Inferior parietal cortex (tissue), 1 donor: ENCODE results near the gene CFAP99.
"Not testable (repeated sequence)": the region's sequence is repeated elsewhere in the genome, so short reads cannot be mapped to it uniquely, and the experiment has no call there.

ENCODE experiments used
- DNase-seq: peaks from one replicate; pipeline ENCODE4 v3.0.0-alpha.2; 2016; ENCODE audit errors: extremely low spot score

The CFAP99 gene

DNA sequence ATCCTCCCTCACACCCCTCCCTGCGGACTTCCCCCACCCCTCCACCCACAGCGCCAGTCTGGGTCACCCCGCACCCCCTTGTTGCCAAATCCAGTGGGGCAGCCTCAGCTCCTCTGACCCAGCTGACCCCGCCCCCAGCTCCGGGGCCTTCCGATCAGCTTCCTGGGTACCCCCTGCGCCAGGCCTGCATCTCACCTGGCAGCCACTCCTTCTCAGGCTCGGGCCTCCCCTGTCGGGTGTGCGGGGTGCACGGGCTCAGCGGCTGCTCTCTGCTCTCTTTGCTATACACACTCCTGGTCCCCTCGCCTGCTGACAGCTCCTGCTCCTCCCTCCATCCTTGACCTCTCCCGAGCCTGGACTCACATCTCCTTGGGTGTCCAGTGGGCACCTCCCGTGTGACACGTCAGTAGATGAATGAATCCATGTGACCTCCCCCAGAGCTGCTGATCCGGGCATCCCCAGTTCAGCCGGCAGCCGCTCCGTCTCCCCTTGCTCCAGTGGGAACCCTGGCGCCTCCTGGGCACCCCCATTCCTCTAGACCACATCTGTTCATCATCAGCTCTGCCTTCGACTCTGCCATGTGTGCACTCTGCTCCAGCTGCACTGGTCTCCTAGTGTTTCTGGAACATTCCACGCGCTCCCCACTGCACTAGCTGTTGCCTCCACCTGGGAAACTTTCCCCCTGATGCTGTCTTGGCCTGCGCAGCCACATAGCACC, 9.9 kb downstream of the CFAP99 start:
- no peak for DNase-seq

GRCh38 chr4:2429945-2430757, 11.4 kb downstream of the CFAP99 start:
- DNase-seq = not testable (repeated sequence)

DNA sequence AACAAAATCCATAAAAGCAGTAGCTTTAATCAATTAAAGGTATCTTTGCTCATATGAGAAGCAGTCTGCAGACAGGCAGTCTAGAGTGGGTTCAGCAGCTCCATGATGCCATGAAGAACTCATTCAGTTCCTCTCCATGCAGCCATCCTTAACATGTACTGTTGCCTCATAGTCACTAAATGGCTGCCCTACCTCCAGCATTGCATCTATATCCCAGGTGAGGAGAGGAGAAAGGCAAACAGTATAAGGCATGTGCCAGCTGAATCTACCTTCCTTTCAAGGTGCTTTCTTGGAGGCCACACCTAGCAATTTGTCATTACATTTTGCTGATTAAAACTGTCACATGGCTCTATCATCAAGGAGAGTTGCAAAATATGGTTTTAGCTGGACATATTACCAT, 13.2 kb downstream of the CFAP99 start:
- no peak for DNase-seq

- DNase-seq = peak; percentile 63
Measured at GRCh38 chr4:2432991-2433530, 14.3 kb downstream of the CFAP99 start.

DNA sequence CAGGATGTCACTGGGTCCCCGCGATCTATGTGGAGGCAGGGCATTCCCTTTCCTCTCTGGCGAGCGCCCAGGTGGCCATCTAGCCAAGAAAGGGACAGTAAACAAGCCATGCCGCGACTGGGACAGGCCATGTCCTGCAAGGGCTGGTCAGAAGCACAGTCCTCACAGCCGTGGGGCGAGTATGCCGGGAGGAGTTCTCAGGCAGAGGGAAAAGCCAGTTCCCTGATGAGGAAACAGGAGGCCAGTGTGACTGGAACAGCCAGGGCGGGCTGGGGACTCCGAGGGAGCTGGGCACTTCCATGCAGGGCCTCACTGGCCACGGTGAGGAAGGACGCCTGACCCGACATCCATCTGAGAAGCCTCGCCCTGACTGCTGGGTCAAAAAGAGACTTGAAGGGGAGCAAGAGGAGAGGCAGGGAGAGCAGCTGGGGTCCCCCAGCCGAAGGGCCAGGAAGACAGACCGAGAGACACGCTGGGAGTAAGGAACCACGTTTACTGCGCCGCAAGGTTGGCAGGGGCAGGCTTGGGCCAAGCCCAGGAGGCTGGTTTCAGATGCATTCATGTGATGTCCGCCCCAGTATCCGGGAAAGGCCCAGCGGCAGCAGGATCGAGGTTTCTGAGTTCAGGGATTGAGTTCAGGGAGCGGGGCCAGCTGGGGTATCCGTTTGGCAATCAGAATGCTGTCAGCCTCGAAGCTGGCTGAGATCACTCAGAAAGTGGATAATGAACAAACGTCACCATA, 15.0 kb downstream of the CFAP99 start:
- no peak for DNase-seq

GRCh38 chr4:2434420-2434819, 15.7 kb downstream of the CFAP99 start:
- no peak for DNase-seq

- DNase-seq = peak; percentile 69
Measured at GRCh38 chr4:2436301-2436700, 17.5 kb downstream of the CFAP99 start.

DNA sequence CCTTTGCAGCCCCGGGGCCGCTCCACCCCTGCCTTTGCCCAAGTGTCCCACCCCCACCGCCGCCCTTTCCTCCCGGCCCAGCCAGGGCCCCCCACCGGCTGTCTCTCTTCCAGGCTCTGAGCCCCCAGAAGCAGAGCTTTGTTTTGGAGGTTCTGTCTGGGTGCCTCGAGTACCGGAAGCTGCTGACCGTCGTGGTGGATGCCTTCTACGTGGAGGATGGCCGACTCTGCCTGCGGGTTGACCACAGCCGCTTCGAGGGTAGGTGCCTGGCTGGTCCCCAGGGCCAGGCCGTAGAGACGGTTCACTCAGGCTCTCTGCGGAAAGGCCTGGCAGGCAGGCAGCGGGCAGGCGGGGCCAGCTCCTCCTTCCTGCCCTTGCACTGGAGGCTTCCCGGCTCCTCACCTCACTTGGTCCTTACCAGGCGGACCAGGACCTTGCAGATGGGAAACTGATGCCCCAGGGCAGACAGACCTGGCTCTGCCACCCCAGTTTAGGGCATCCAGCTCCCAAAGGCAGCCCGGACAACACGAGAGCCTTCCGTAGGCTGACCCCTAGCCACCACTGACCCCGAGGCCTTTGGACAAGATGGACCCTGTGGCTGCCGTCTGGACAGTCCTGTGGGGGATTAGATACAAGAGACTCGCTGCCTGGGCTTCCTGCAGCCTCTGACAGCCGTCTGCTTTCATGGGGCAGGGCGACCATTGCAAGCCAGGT, 18.2 kb downstream of the CFAP99 start:
- DNase-seq = no peak

GRCh38 chr4:2437475-2438215, 18.9 kb downstream of the CFAP99 start:
- DNase-seq = no peak

GRCh38 chr4:2438822-2439718, 20.3 kb downstream of the CFAP99 start:
- no peak for DNase-seq

DNA sequence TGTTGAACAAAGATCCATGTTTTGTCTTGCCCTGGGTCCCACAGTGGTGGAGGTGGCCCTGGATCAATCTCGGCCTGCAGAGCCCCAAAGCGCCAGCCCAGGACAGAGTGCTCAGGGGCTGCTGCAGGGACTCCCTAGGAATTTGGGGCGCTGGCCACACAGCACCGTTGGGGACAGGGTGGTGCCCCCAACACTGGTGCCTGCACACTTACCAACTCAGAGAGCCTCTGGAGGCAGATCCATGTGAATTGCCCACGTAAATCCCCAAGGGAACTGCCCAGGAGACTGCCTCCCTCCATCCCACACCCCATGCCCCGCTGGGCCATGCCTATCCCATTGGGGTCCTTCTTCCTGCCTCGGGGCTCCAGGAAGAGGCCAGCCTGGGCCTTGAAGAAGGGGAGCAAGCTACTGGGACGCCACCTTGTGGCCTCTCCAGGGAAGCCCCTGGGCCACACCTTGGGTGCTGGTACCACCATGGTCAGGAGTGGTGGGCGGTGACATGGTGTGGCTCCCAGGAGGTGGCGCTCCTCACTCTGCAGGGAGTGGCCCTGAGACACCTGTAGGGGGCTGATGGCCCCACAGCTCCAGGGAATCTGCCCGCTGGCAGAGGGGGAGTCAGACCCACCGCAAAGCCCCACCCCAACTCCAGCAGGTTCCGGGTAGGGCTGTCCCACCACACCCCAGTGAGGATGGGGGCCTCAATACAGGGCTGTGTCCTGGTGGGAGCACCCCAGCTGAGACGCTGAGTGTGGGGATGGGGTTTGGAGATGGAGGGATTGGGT, 22.8 kb downstream of the CFAP99 start:
- DNase-seq = no peak

GRCh38 chr4:2442175-2442993, 23.6 kb downstream of the CFAP99 start:
- no peak for DNase-seq

- no peak for DNase-seq
Measured at GRCh38 chr4:2443061-2443730, 24.4 kb downstream of the CFAP99 start.

GRCh38 chr4:2443956-2444740, 25.4 kb downstream of the CFAP99 start:
- no peak for DNase-seq

DNA sequence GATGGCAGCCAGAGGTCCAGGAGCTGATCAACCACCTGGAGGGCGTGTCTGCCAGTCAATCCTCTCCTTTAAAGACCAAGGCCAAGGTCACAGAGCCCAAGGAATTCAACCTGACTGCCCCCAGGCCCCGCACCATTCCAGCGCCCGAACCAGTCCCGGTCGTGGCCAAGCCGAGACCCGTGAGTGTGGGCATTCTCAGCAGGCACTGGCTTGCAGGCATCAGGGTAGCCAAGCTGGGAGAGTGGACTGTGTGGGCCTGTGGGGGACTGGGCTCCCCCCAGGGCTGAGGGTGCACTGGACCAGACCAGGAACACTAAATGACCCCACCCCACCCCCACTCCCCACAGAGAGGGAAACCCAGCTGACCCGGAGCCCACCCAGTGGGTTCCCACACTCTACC, 26.4 kb downstream of the CFAP99 start:
- DNase-seq = no peak

- DNase-seq = no peak
Measured at GRCh38 chr4:2445571-2445970, 26.8 kb downstream of the CFAP99 start.
